ENCODE measurements around the gene MSH5. TPM values are rescaled to one million over a fixed set of nuclear protein-coding genes. Genes with fewer than 3 reads are reported as not detected.
"Not testable (repeated sequence)": the region's sequence is repeated elsewhere in the genome, so short reads cannot be mapped to it uniquely, and the experiment has no call there.

The MSH5 gene
- total RNA-seq, 1 donor from 2014 or later, result 2.9 TPM

GRCh38 chr6:31775633-31776484 is 36.1 kb downstream of the MSH5 start:
- DNase-seq (ENCODE audit: low spot score in 2 of 2) (no peak), FAIRE-seq (no peak)

GRCh38 chr6:31776485-31776988 is 36.7 kb downstream of the MSH5 start:
- FAIRE-seq (no peak), DNase-seq (ENCODE audit: low spot score in 2 of 2) (no peak)

- peak in 1 of 2 donors; percentile 78 for DNase-seq (ENCODE audit: low spot score in 2 of 2)
- no peak for FAIRE-seq
These were observed 37.3 kb downstream of the MSH5 start, which contains the start of gene VWA7 for GRCh38 chr6:31776989-31777666. Gene VWA7 (minus strand): TSS chr6:31777328. CDS start chr6:31776779, 549 bp downstream.

- FAIRE-seq (no peak), DNase-seq (ENCODE audit: low spot score in 2 of 2) (no peak)
These were observed 37.9 kb downstream of the MSH5 start for GRCh38 chr6:31777667-31778050.

GRCh38 chr6:31778193-31778592 is 38.4 kb downstream of the MSH5 start:
- no peak for FAIRE-seq
- DNase-seq (ENCODE audit: low spot score in 2 of 2), result no peak

GRCh38 chr6:31778999-31779885 is 39.4 kb downstream of the MSH5 start:
- DNase-seq (ENCODE audit: low spot score in 2 of 2) (no peak), FAIRE-seq (no peak)

GRCh38 chr6:31779908-31780307 is 40.1 kb downstream of the MSH5 start:
- DNase-seq (ENCODE audit: low spot score in 2 of 2) (no peak), FAIRE-seq (no peak)

- no peak for DNase-seq (ENCODE audit: low spot score in 2 of 2)
- no peak for FAIRE-seq
These were observed 40.9 kb downstream of the MSH5 start for GRCh38 chr6:31780507-31781243.

GRCh38 chr6:31781244-31782125 is 41.7 kb downstream of the MSH5 start:
- no peak for FAIRE-seq
- no peak for DNase-seq (ENCODE audit: low spot score in 2 of 2)

- FAIRE-seq (no peak), DNase-seq (ENCODE audit: low spot score in 2 of 2) (no peak)
These were observed 42.5 kb downstream of the MSH5 start for GRCh38 chr6:31782126-31782855.

- FAIRE-seq (no peak), DNase-seq (ENCODE audit: low spot score in 2 of 2) (no peak)
These were observed 44.5 kb downstream of the MSH5 start for GRCh38 chr6:31784098-31784925.

- DNase-seq (ENCODE audit: low spot score in 2 of 2) (no peak), FAIRE-seq (no peak)
These were observed 45.7 kb downstream of the MSH5 start for GRCh38 chr6:31785475-31785874.

- DNase-seq (ENCODE audit: low spot score in 2 of 2) (peak; percentile 45 to 71), FAIRE-seq (no peak)
These were observed 51.7 kb downstream of the MSH5 start for GRCh38 chr6:31791324-31792089.

- FAIRE-seq, result no peak
- DNase-seq (ENCODE audit: low spot score in 2 of 2), result peak in 1 of 2 donors; percentile 6
These were observed 52.2 kb downstream of the MSH5 start for GRCh38 chr6:31792090-31792374.

- DNase-seq (ENCODE audit: low spot score in 2 of 2) (peak in 1 of 2 donors; percentile 16), FAIRE-seq (no peak)
These were observed 53.0 kb downstream of the MSH5 start for GRCh38 chr6:31792761-31793171.

GRCh38 chr6:31793927-31794245 is 54.1 kb downstream of the MSH5 start:
- not testable (repeated sequence) for FAIRE-seq; DNase-seq (ENCODE audit: low spot score in 2 of 2)
